Adipose tissue (tissue), 3 donors: Measurements from ENCODE around the gene CD53. TPM values are rescaled to one million over a fixed set of nuclear protein-coding genes. Genes with fewer than 3 reads are reported as not detected.
"Not testable (repeated sequence)": the region's sequence is repeated elsewhere in the genome, so short reads cannot be mapped to it uniquely, and the experiment has no call there.

ENCODE experiments used
- H3K27ac ChIP-seq: one replicate; pipeline ENCODE4 v1.5.1; 2013; ENCODE audit warnings: low read depth, low read length
- WGBS, 3 donors: extraction: QIAGEN DNeasy Blood & Tissue Kit; methylation state at CpG; one replicate each; pipeline ENCODE4 v1.1.7; 2013; 5-methylcytosine and 5-hydroxymethylcytosine counted together
- polyA plus RNA-seq, 3 donors: library from polyadenylated mRNA; stranded (reverse); fragments of 200-250 nt; gene quantifications; one replicate each; pipeline ENCODE4 v1.2.3, GENCODE V29; 2013
- donor health status: healthy with polysubstance abuse.
- donor health status: Bipolar disorder and iron deficiency.
- donor health status: healthy.

Gene CD53
- 10 to 100 TPM; 12.0 to 59.0 (median 35.1) TPM for polyA plus RNA-seq

GRCh38 chr1:110872745-110873720 lies at the start of gene CD53:
TSS of gene CD53 (plus strand) at chr1:110873148. CDS start at chr1:110891409, 18,261 bp downstream.
- peak within 1 kb of the TSS; percentile 2 for H3K27ac ChIP-seq
- WGBS, 3 donors: 33 to 59% (median 53%) methylated on average over 11 of the region's 11 CpGs

- no peak overlapping the region for H3K27ac ChIP-seq
- 73 to 91% (median 86%) methylated on average over 4 of the region's 4 CpGs for WGBS, 3 donors
Observed at GRCh38 chr1:110824192-110824591, 48.8 kb upstream of the CD53 start.

GRCh38 chr1:110829955-110830553 lies 42.9 kb upstream of the CD53 start:
- no peak overlapping the region for H3K27ac ChIP-seq
- WGBS, 3 donors: 38 to 54% (median 41%) methylated on average over 5 of the region's 5 CpGs

- 74 to 83% (median 81%) methylated on average over 3 of the region's 3 CpGs for WGBS, 3 donors
- not testable (repeated sequence) for H3K27ac ChIP-seq
Observed at GRCh38 chr1:110833779-110834178, 39.2 kb upstream of the CD53 start.

- WGBS, 3 donors: 52 to 67% (median 64%) methylated on average over 4 of the region's 4 CpGs
- no peak overlapping the region for H3K27ac ChIP-seq
Observed at GRCh38 chr1:110846861-110847260, 26.1 kb upstream of the CD53 start.

GRCh38 chr1:110850145-110850544 lies 22.8 kb upstream of the CD53 start:
- no peak overlapping the region for H3K27ac ChIP-seq
- 52 to 62% (median 56%) methylated on average over 2 of the region's 2 CpGs for WGBS, 3 donors

- 61 to 73% (median 72%) methylated on average over 1 of the region's 1 CpG for WGBS, 3 donors
- H3K27ac ChIP-seq: no peak overlapping the region
Observed at GRCh38 chr1:110850627-110851026, 22.3 kb upstream of the CD53 start.

GRCh38 chr1:110853135-110853534 lies 19.8 kb upstream of the CD53 start:
- 56 to 76% (median 69%) methylated on average over 3 of the region's 3 CpGs for WGBS, 3 donors
- no peak overlapping the region for H3K27ac ChIP-seq

GRCh38 chr1:110856410-110856809 lies 16.5 kb upstream of the CD53 start:
- WGBS, 3 donors: 67 to 79% (median 72%) methylated on average over 2 of the region's 2 CpGs
- H3K27ac ChIP-seq: no peak overlapping the region

GRCh38 chr1:110857964-110858948 lies 14.7 kb upstream of the CD53 start:
- WGBS, 3 donors: 57 to 64% (median 64%) methylated on average over 7 of the region's 7 CpGs
- no peak overlapping the region for H3K27ac ChIP-seq

- WGBS, 3 donors: 54 to 81% (median 63%) methylated on average over 2 of the region's 2 CpGs
- no peak overlapping the region for H3K27ac ChIP-seq
Observed at GRCh38 chr1:110859062-110859461, 13.9 kb upstream of the CD53 start.

- WGBS, 3 donors: 72 to 84% (median 76%) methylated on average over 2 of the region's 2 CpGs
- H3K27ac ChIP-seq: no peak overlapping the region
Observed at GRCh38 chr1:110860174-110860573, 12.8 kb upstream of the CD53 start.

- H3K27ac ChIP-seq: not testable (repeated sequence)
- WGBS, 3 donors: 64 to 74% (median 65%) methylated on average over 2 of the region's 2 CpGs
Observed at GRCh38 chr1:110860620-110861019, 12.3 kb upstream of the CD53 start.

GRCh38 chr1:110861942-110862341 lies 11.0 kb upstream of the CD53 start:
- WGBS, 3 donors: 78 to 86% (median 83%) methylated on average over 1 of the region's 1 CpG
- H3K27ac ChIP-seq: not testable (repeated sequence)

GRCh38 chr1:110864287-110864686 lies 8.7 kb upstream of the CD53 start:
- H3K27ac ChIP-seq: no peak overlapping the region
- 21 to 45% (median 23%) methylated on average over 1 of the region's 1 CpG for WGBS, 3 donors

- WGBS, 3 donors: 40 to 47% (median 45%) methylated on average over 3 of the region's 3 CpGs
- H3K27ac ChIP-seq: no peak overlapping the region
Observed at GRCh38 chr1:110870721-110871388, 2.1 kb upstream of the CD53 start.

- 38 to 70% (median 59%) methylated on average over 2 of the region's 2 CpGs for WGBS, 3 donors
- H3K27ac ChIP-seq: no peak overlapping the region
Observed at GRCh38 chr1:110872366-110872744, 593 bp upstream of the CD53 start.

GRCh38 chr1:110873856-110874255 lies 908 bp downstream of the CD53 start:
- 41 to 81% (median 42%) methylated on average over 4 of the region's 4 CpGs for WGBS, 3 donors
- H3K27ac ChIP-seq: peak overlapping the region; percentile 2
